Mesenchymal stem cell (in vitro differentiated cells and primary cell): ENCODE measurements around the gene ROCK2.

Experiments
- DNase-seq: peaks from one replicate; pipeline ENCODE4 v3.0.0-alpha.2; 2013
- H2AFZ ChIP-seq: one replicate; pipeline ENCODE4 v1.6.1; 2013; ENCODE audit warnings: low read depth, mild to moderate bottlenecking, control low read depth, inconsistent platforms, low read length, moderate library complexity
- H2AK5ac ChIP-seq: 2 replicates; pipeline ENCODE4 v1.6.1; 2013; ENCODE audit warnings: low read length, moderate library complexity, mild to moderate bottlenecking, inconsistent platforms; ENCODE audit not compliant: severe bottlenecking
- H2BK120ac ChIP-seq: one replicate; pipeline ENCODE4 v1.6.1; 2013; ENCODE audit warnings: low read depth, mild to moderate bottlenecking, inconsistent platforms, low read length, moderate library complexity
- H2BK12ac ChIP-seq, 2 experiments: one replicate each; pipeline ENCODE4 v1.6.1; 2013; ENCODE audit warnings: inconsistent platforms in 2 of 2, low read length in 2 of 2, mild to moderate bottlenecking in 2 of 2, moderate library complexity in 2 of 2, control low read depth in 1 of 2
- H2BK15ac ChIP-seq: one replicate; pipeline ENCODE4 v1.6.1; 2013; ENCODE audit warnings: mild to moderate bottlenecking, low read depth, inconsistent platforms; ENCODE audit not compliant: poor library complexity, severe bottlenecking
- H2BK5ac ChIP-seq: 2 replicates; pipeline ENCODE4 v1.6.1; 2013; ENCODE audit warnings: low read depth, mild to moderate bottlenecking, low read length, control low read depth, inconsistent platforms; ENCODE audit not compliant: poor library complexity, severe bottlenecking
- H3K14ac ChIP-seq, 2 experiments: one replicate each; pipeline ENCODE4 v1.6.1; 2013; ENCODE audit warnings: inconsistent platforms in 2 of 2, low read length in 2 of 2, control low read depth in 1 of 2, mild to moderate bottlenecking in 1 of 2, moderate library complexity in 1 of 2
- H3K18ac ChIP-seq, 2 experiments: one replicate each; pipeline ENCODE4 v1.6.1; 2013; ENCODE audit warnings: inconsistent platforms in 2 of 2, low read length in 2 of 2, control low read depth in 1 of 2, low read depth in 1 of 2, mild to moderate bottlenecking in 1 of 2
- H3K23ac ChIP-seq, 2 experiments: one replicate each; pipeline ENCODE4 v1.6.1; 2013; ENCODE audit warnings: inconsistent platforms in 2 of 2, low read length in 2 of 2, mild to moderate bottlenecking in 2 of 2, moderate library complexity in 2 of 2, control low read depth in 1 of 2
- H3K27ac ChIP-seq: 2 replicates; pipeline ENCODE4 v1.5.1; 2013; ENCODE audit warnings: mild to moderate bottlenecking, moderate library complexity, low read length, control low read depth, inconsistent platforms; ENCODE audit not compliant: poor library complexity, severe bottlenecking
- H3K27me3 ChIP-seq, 2 experiments: 2 replicates each; pipeline versions ENCODE4 v1.6.1 to v1.7.0; 2013; ENCODE audit warnings: low read length in 2 of 2, mild to moderate bottlenecking in 2 of 2, moderate library complexity in 2 of 2, control low read depth in 1 of 2, inconsistent platforms in 1 of 2; ENCODE audit not compliant: control insufficient read depth in 1 of 2, insufficient read depth in 1 of 2
- H3K36me3 ChIP-seq, 2 experiments: 2 replicates each; pipeline versions ENCODE4 v1.6.1 to v1.7.0; 2013; ENCODE audit warnings: low read length in 2 of 2, control low read depth in 1 of 2, inconsistent platforms in 1 of 2, low read depth in 1 of 2, mild to moderate bottlenecking in 1 of 2; ENCODE audit not compliant: insufficient read depth in 2 of 2, control insufficient read depth in 1 of 2
- H3K4ac ChIP-seq, 2 experiments: one replicate each; pipeline ENCODE4 v1.6.1; 2013; ENCODE audit warnings: inconsistent platforms in 2 of 2, low read length in 2 of 2, mild to moderate bottlenecking in 2 of 2, moderate library complexity in 2 of 2, control low read depth in 1 of 2, low read depth in 1 of 2
- H3K4me1 ChIP-seq: 2 replicates; pipeline ENCODE4 v1.6.1; 2013; ENCODE audit warnings: low read depth, low read length, control low read depth; ENCODE audit not compliant: control insufficient read depth, insufficient read depth
- H3K4me2 ChIP-seq: 2 replicates; pipeline ENCODE4 v1.6.1; 2013; ENCODE audit warnings: low read length, mild to moderate bottlenecking, inconsistent platforms; ENCODE audit not compliant: poor library complexity, severe bottlenecking
- H3K4me3 ChIP-seq, 2 experiments: 2 replicates each; pipeline versions ENCODE4 v1.5.1 to v1.7.0; 2013; ENCODE audit warnings: low read length in 2 of 2, mild to moderate bottlenecking in 2 of 2, control low read depth in 1 of 2, low read depth in 1 of 2; ENCODE audit not compliant: insufficient read depth in 1 of 2
- H3K79me1 ChIP-seq: replicated peaks from 2 replicates; pipeline ENCODE4 v1.6.1; 2013; ENCODE audit warnings: mild to moderate bottlenecking, control low read depth, low read length, inconsistent platforms; ENCODE audit not compliant: poor library complexity, severe bottlenecking
- H3K9ac ChIP-seq: 2 replicates; pipeline ENCODE4 v1.7.0; 2013; ENCODE audit warnings: mild to moderate bottlenecking, low read length, moderate library complexity
- H3K9me3 ChIP-seq: 2 replicates; pipeline ENCODE4 v1.7.0; 2013; ENCODE audit warnings: mild to moderate bottlenecking, low read length; ENCODE audit not compliant: control insufficient read depth
- H4K8ac ChIP-seq: one replicate; pipeline ENCODE4 v1.6.1; 2013; ENCODE audit warnings: inconsistent platforms, mild to moderate bottlenecking, low read length, moderate library complexity
- H4K91ac ChIP-seq: one replicate; pipeline ENCODE4 v1.6.1; 2013; ENCODE audit warnings: mild to moderate bottlenecking, low read length, inconsistent platforms
- WGBS: methylation state at CpG from one replicate; pipeline ENCODE4 v1.1.7; 2013; ENCODE audit warnings: mixed read lengths; 5-methylcytosine and 5-hydroxymethylcytosine counted together

ROCK2 gene

DNA sequence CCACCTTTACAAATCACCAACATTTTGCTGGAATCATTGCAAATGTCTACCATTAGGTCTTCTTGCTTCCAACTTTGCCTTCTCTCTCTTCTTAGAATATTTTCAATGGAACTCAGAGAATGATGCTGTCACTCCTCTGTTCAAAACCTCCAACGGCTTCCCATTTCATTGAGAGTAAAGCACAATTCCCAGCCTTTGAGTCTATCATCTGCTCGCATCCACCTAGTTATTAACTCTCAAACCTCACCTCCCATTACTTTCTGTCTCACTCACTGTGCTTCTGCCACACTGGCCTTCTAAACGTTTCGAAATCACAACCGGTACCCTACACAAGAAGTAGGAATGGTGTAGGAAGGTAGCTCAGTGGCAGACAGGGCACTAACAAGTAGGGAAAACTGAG is 40.0 kb downstream of the ROCK2 start:
- H2BK120ac ChIP-seq: no peak overlapping the region
- no peak overlapping the region for H2AK5ac ChIP-seq
- H3K79me1 ChIP-seq: peaks cover 9% of the 10 kb centered on the region
- H3K4me3 ChIP-seq: no peak overlapping the region
- no peak overlapping the region for H3K27ac ChIP-seq
- H3K36me3 ChIP-seq: no peaks in the 10 kb centered on the region
- H2BK15ac ChIP-seq: no peak overlapping the region
- no peak overlapping the region for H4K8ac ChIP-seq
- H3K4ac ChIP-seq: no peak overlapping the region
- H2BK12ac ChIP-seq: no peak overlapping the region
- no peak overlapping the region for H3K23ac ChIP-seq
- no peak for DNase-seq
- no peak overlapping the region for H2BK5ac ChIP-seq
- no peak overlapping the region for H3K4me2 ChIP-seq
- H3K4me1 ChIP-seq: no peaks in the 10 kb centered on the region
- H4K91ac ChIP-seq: no peak overlapping the region
- 90% methylated on average over 5 of the region's 5 CpGs for WGBS
- no peaks in the 10 kb centered on the region for H3K27me3 ChIP-seq
- H3K9ac ChIP-seq: no peak overlapping the region
- H2AFZ ChIP-seq: no peak overlapping the region
- H3K14ac ChIP-seq: no peak overlapping the region
- H3K9me3 ChIP-seq: no peaks in the 10 kb centered on the region
- no peak overlapping the region for H3K18ac ChIP-seq

DNA sequence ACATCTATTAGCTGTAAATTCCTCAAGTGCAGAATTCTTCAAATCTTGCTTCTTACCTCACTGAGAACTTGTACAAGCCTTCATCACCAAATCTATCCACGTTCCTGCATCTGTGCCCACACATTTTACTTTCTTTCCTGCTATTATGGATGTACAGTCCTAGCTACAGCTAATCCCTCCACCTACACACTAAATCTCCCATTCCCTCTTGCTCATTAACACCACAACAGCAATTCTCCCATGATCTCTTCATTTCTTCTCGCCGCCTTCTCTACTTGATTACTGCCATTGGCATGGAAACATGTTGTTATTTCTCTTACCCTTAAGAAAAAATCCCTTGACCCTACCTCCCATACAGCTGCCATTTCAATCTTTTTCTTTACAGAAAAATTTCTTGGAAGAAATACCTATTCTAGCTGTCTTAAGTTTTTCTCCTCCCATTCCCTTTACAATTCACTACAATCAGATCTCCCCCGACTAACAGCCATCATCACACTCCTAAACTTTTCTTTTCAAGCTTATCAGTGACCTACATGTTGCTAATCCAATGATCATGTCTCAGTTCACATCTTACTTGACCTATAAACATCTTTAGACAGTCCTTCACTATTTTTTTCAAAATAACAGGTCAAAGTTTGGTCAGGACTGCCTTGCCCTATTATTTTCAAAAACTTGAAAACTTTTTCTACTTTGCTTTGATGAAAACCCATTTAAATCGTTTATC is 41.0 kb downstream of the ROCK2 start:
- Histone ChIP-seq H3K9me3 (no peaks in the 10 kb centered on the region), H2BK120ac (no peak overlapping the region), H3K18ac (no peak overlapping the region), H3K14ac (no peak overlapping the region), H3K4me1 (no peaks in the 10 kb centered on the region), H3K9ac (no peak overlapping the region), H3K27ac (no peak overlapping the region), H3K27me3 (no peaks in the 10 kb centered on the region), H2BK12ac (no peak overlapping the region), H4K8ac (no peak overlapping the region), H3K36me3 (no peaks in the 10 kb centered on the region), H3K4ac (no peak overlapping the region), H2AFZ (no peak overlapping the region), H4K91ac (no peak overlapping the region), H2BK5ac (no peak overlapping the region), H3K23ac (no peak overlapping the region), H3K79me1 (peaks cover 9% of the 10 kb centered on the region), H2BK15ac (no peak overlapping the region), H3K4me3 (no peak overlapping the region), H2AK5ac (no peak overlapping the region), H3K4me2 (no peak overlapping the region)
- WGBS: 90% methylated on average over 5 of the region's 5 CpGs
- DNase-seq: no peak

DNA sequence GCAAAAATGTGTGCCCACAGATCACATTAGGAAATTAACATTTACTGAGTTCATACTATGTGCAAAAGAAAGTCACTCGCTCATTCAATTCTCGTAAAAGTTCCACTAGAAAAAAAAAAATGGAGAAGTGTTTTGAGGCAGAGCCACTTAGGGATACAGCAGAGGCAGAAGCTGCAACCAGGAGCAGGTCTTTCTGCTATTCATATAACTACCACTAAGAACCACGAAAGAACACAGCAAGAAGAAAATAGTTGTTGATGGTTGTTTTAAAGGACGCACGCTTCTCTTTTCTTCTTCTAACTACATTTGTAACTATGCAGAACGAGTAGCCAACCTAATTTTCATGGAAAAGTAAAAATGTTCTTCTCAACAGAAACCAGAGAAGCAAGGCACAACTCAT is 45.0 kb downstream of the ROCK2 start:
- H3K4me1 ChIP-seq: peaks cover 1% of the 10 kb centered on the region
- H2AFZ ChIP-seq: no peak overlapping the region
- no peak overlapping the region for H4K91ac ChIP-seq
- peaks cover 9% of the 10 kb centered on the region for H3K79me1 ChIP-seq
- no peak overlapping the region for H3K4me2 ChIP-seq
- no peak overlapping the region for H3K23ac ChIP-seq
- H3K14ac ChIP-seq: no peak overlapping the region
- no peaks in the 10 kb centered on the region for H3K27me3 ChIP-seq
- no peak overlapping the region for H3K4me3 ChIP-seq
- H3K18ac ChIP-seq: no peak overlapping the region
- no peak overlapping the region for H3K27ac ChIP-seq
- H2BK15ac ChIP-seq: no peak overlapping the region
- no peak for DNase-seq
- no peak overlapping the region for H2BK5ac ChIP-seq
- no peaks in the 10 kb centered on the region for H3K9me3 ChIP-seq
- no peaks in the 10 kb centered on the region for H3K36me3 ChIP-seq
- H2AK5ac ChIP-seq: no peak overlapping the region
- no peak overlapping the region for H2BK12ac ChIP-seq
- 98% methylated on average over 5 of the region's 6 CpGs for WGBS
- H3K9ac ChIP-seq: no peak overlapping the region
- H2BK120ac ChIP-seq: no peak overlapping the region
- H4K8ac ChIP-seq: no peak overlapping the region
- no peak overlapping the region for H3K4ac ChIP-seq

DNA sequence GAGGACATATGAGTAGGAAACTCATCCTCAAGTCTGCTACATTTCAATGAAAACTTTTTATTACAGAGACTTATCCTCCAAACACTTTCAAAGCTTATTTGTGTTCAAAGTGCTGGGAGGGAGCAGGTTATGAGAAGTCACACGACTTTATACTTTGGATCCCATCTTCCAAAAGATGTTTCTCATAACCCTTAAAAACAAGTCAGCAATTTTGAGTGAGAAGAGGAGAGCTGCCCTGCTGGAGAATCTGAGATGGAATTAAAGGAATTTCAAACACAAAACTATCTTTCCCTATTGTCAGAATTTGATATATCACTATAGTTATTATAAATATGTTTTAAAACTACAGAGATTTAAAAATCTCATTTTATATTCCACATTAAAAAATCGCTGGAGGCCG is 45.8 kb downstream of the ROCK2 start:
- 48% methylated on average over 2 of the region's 3 CpGs for WGBS
- Histone ChIP-seq H3K9me3 (no peaks in the 10 kb centered on the region), H3K18ac (no peak overlapping the region), H3K4me2 (no peak overlapping the region), H3K4ac (no peak overlapping the region), H3K27ac (no peak overlapping the region), H2AK5ac (no peak overlapping the region), H3K14ac (no peak overlapping the region), H4K8ac (no peak overlapping the region), H2BK120ac (no peak overlapping the region), H2BK5ac (no peak overlapping the region), H3K27me3 (no peaks in the 10 kb centered on the region), H3K4me3 (no peak overlapping the region), H3K36me3 (no peaks in the 10 kb centered on the region), H4K91ac (no peak overlapping the region), H3K23ac (no peak overlapping the region), H3K9ac (no peak overlapping the region), H3K4me1 (peaks cover 1% of the 10 kb centered on the region), H3K79me1 (peaks cover 8% of the 10 kb centered on the region), H2AFZ (no peak overlapping the region), H2BK15ac (no peak overlapping the region), H2BK12ac (no peak overlapping the region)
- no peak for DNase-seq
